HG03354 (cell line): Measurements from ENCODE around the gene TTC36.
"Not testable (repeated sequence)": the region's sequence is repeated elsewhere in the genome, so short reads cannot be mapped to it uniquely, and the experiment has no call there.

Experiments
- ATAC-seq: cut with Tn5 transposase; IDR thresholded peaks from one replicate; pipeline ENCODE4 v1.9.1; 2021; ENCODE audit warnings: mild to moderate bottlenecking; ENCODE audit not compliant: unreplicated experiment, poor library complexity, severe bottlenecking

Gene TTC36

GRCh38 chr11:118572061-118572980 lies 45.0 kb downstream of the TTC36 start, which contains the start of gene ARCN1:
TSS of gene ARCN1 (plus strand) at chr11:118572409. CDS start at chr11:118572548, 139 bp downstream.
- peak; percentile 75 for ATAC-seq

DNA sequence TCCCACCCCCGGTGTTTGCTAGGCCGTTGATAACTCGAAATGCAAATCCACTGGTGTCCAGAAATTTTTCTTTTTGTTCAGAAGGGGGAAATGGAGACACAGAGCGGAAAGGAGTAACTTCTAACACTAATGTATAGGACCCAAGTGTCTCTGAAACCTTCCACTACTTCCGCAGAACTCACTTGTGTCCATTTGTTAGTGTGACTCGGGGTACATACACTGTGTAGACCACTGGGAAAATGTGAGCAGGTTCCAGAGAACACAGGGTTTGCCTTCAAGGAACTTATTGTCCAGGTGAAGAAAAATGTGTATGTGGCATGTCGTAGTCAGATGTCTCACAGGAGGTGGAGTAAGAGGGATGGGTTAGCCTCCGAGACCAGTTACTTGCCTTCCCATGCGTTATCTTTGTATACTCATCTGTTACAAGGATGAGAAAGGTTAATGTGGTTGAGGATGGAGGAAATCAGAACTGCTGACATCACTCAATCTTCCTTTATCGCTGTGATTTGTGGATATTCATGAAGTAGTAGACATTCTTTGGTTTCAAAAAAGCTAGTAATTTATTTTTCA lies 45.8 kb downstream of the TTC36 start:
- ATAC-seq = peak; percentile 29

DNA sequence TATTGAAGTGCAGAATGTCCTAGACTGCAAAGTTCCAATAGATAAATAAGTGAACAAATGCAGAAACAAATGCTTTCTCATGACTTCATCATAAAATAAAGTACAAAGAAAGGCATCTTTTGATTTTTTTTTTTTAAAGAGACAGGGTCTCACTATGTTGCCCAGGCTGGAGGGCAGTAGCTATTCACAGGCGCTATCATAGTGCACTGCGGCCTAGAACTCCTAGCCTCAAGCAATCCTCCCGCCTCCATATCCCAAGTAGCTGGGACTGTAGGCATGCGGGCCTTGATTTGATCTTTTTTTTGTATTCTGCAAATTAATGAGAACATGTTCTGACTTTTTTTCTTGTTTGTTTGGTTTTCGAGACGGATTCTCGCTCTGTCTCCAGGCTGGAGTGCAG lies 47.4 kb downstream of the TTC36 start:
- no peak for ATAC-seq

DNA sequence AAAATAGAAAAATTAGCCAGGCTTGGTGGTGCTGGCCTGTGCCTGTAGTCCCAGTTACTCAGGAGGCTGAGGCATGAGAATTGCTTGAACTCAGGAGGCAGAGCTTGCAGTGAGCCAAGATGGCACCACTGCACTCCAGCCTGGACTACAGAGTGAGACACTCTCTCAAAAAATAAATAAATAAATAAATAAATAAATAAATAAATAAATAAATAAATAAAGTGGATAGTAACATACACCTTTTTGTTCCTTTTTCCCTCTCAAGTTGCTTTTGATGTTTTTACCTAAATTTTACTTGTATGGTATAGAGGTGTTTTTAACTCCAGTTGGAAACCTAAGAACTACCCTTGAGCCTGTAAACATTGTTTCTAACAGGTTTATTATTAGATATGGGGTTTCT lies 50.7 kb downstream of the TTC36 start:
- ATAC-seq = not testable (repeated sequence)
